Measurements from ENCODE around the gene SLC6A19. TPM values are rescaled to one million over a fixed set of nuclear protein-coding genes. Genes with fewer than 3 reads are reported as not detected.
A peak's percentile ranks its signal among the peaks of the same experiment; 100 is the strongest.

Gene SLC6A19
- total and polyA plus RNA-seq, 2 of the 4 experiments (the other 2 are of a cell fraction): not detected

DNA sequence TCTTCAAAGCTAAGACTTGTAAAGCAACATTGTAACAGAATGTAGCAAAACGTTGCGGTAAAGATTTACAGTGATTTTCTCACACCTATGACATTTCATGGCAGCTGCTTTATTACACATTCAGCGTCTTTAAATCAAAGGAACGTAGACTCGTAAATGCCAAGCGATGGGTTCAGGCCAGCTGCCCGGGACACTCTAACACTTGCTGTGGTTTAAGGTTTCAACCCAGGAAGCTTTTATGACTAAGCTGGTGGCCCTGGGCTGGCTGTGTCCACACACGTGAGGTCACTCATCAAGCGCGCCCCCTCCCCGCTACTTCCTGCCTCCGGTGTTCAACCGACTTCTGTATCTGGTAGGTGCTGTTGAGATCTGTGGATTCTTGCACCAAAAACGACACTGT is 26.3 kb downstream of the SLC6A19 start:
- Histone ChIP-seq H3K56ac (ENCODE audit: extremely low read depth, insufficient read depth, low read length) (no peak overlapping the region), H4K20me1 (ENCODE audit: insufficient read depth, low read length) (no peaks in the 10 kb centered on the region), H2AK5ac (ENCODE audit: low read depth, low read length) (no peak overlapping the region), H4K5ac (ENCODE audit: low read depth, low read length) (no peak overlapping the region), H3K4me2 (ENCODE audit: low read depth, low read length) (no peak overlapping the region), H2BK15ac (ENCODE audit: low read depth, low read length) (no peak overlapping the region), H3K9me3 (ENCODE audit: control insufficient read depth, insufficient read depth, low read length) (no peaks in the 10 kb centered on the region), H2BK5ac (ENCODE audit: low read depth, low read length, poor library complexity, severe bottlenecking) (no peak overlapping the region), H4K91ac (ENCODE audit: insufficient read depth, low read depth, low read length) (no peak overlapping the region), H3K4me1 (ENCODE audit: control insufficient read depth, insufficient read depth, low read length) (no peaks in the 10 kb centered on the region; the same call in 1 of the 2 replicates), H3K18ac (ENCODE audit: low read depth, low read length) (no peak overlapping the region), H3K4ac (ENCODE audit: low read depth, low read length) (no peak overlapping the region), H2AK9ac (replicated peaks; ENCODE audit: low read depth, low read length, poor library complexity) (no peak overlapping the region), H3K4me3 (ENCODE audit: insufficient read depth, low read depth, low read length) (no peak overlapping the region), H2BK120ac (ENCODE audit: low read depth, low read length) (no peak overlapping the region), H3K9me1 (ENCODE audit: insufficient read depth, low read length) (no peaks in the 10 kb centered on the region), H2BK20ac (ENCODE audit: low read depth, low read length) (no peak overlapping the region), H3K79me1 (ENCODE audit: low read depth in 1 of 2, low read length in 2 of 2) (no peaks in the 10 kb centered on the region), H3K9ac (ENCODE audit: low read depth, low read length) (no peak overlapping the region), H3K14ac (replicated peaks; ENCODE audit: low read depth, low read length) (no peak overlapping the region), H3K23ac (ENCODE audit: low read depth, low read length) (no peak overlapping the region), H2AFZ (replicated peaks; ENCODE audit: low read length, poor library complexity) (no peak overlapping the region), H3K27ac (ENCODE audit: insufficient read depth, low read length) (no peak overlapping the region), H3K27me3 (ENCODE audit: control insufficient read depth, insufficient read depth, low read length) (peaks cover 2% of the 10 kb centered on the region; the same call in 1 of the 2 replicates), H4K8ac (ENCODE audit: low read depth in 2 of 2, low read length in 2 of 2) (no peak overlapping the region), H3K36me3 (ENCODE audit: control insufficient read depth, insufficient read depth, low read length) (no peaks in the 10 kb centered on the region)
- dilution Hi-C loops (cut with HindIII; ENCODE audit: low sequenced_read_pairs, unreplicated experiment) (no loop called here), in situ Hi-C loops (cut with MboI; ENCODE audit: low sequenced_read_pairs) (no loop called here), intact Hi-C loops (cut with micrococcal nuclease) (no loop called here)
- no TSS peak for BruUV-seq (replicated peaks)
- ATAC-seq (ENCODE audit: low read depth): peak; percentile 68
- peak; percentile 5 for DNase-seq
- TF ChIP-seq, protein P1, sequence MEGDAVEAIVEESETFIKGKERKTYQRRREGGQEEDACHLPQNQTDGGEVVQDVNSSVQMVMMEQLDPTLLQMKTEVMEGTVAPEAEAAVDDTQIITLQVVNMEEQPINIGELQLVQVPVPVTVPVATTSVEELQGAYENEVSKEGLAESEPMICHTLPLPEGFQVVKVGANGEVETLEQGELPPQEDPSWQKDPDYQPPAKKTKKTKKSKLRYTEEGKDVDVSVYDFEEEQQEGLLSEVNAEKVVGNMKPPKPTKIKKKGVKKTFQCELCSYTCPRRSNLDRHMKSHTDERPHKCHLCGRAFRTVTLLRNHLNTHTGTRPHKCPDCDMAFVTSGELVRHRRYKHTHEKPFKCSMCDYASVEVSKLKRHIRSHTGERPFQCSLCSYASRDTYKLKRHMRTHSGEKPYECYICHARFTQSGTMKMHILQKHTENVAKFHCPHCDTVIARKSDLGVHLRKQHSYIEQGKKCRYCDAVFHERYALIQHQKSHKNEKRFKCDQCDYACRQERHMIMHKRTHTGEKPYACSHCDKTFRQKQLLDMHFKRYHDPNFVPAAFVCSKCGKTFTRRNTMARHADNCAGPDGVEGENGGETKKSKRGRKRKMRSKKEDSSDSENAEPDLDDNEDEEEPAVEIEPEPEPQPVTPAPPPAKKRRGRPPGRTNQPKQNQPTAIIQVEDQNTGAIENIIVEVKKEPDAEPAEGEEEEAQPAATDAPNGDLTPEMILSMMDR (conservative IDR thresholded peaks at IDR 0.05; ENCODE audit: low read depth, low read length): no peak
- no peak for TF ChIP-seq RCOR1 (IDR thresholded peaks at IDR 0.05; ENCODE audit: insufficient replicate concordance, low read length)
- TF ChIP-seq BHLHE40 (IDR thresholded peaks at IDR 0.05; ENCODE audit: low read depth, low read length): peak; percentile 57
- WGBS, 2 experiments (ENCODE audit: extremely low coverage in 2 of 2, insufficient read length in 1 of 2): no CpG with 5 or more reads among the region's 14 CpGs
- CTCF ChIA-PET: no interaction called here
- POLR2A ChIA-PET (ENCODE audit: unreplicated experiment): no interaction called here

Data from IMR-90 (cell line).